ENCODE data around the gene VSIG10L2.
A peak's percentile ranks its signal among the peaks of the same experiment; 100 is the strongest.

Gene VSIG10L2

GRCh38 chr11:125947419-125948277 lies 1.8 kb downstream of the VSIG10L2 start:
- DNase-seq (ENCODE audit: low spot score): no peak

- no peak for DNase-seq (ENCODE audit: low spot score)
These were observed 2.6 kb downstream of the VSIG10L2 start for GRCh38 chr11:125948278-125949051.

- no peak for DNase-seq (ENCODE audit: low spot score)
These were observed 3.7 kb downstream of the VSIG10L2 start for GRCh38 chr11:125949271-125950177.

- no peak for DNase-seq (ENCODE audit: low spot score)
These were observed 4.3 kb downstream of the VSIG10L2 start for GRCh38 chr11:125950178-125950490.

- DNase-seq (ENCODE audit: low spot score): peak; percentile 23
These were observed 5.1 kb downstream of the VSIG10L2 start for GRCh38 chr11:125950696-125951651.

GRCh38 chr11:125951731-125952130 lies 5.9 kb downstream of the VSIG10L2 start:
- no peak for DNase-seq (ENCODE audit: low spot score)

- DNase-seq (ENCODE audit: low spot score): peak; percentile 22
These were observed 6.7 kb downstream of the VSIG10L2 start for GRCh38 chr11:125952559-125952958.

GRCh38 chr11:125952973-125953372 lies 7.1 kb downstream of the VSIG10L2 start:
- peak; percentile 92 for DNase-seq (ENCODE audit: low spot score)

GRCh38 chr11:125953401-125953935 lies 7.6 kb downstream of the VSIG10L2 start:
- DNase-seq (ENCODE audit: low spot score): no peak

GRCh38 chr11:125954123-125954944 lies 8.5 kb downstream of the VSIG10L2 start:
- DNase-seq (ENCODE audit: low spot score): no peak

- no peak for DNase-seq (ENCODE audit: low spot score)
These were observed 9.2 kb downstream of the VSIG10L2 start for GRCh38 chr11:125954945-125955640.

- DNase-seq (ENCODE audit: low spot score): no peak
These were observed 10.0 kb downstream of the VSIG10L2 start for GRCh38 chr11:125955856-125956255.

GRCh38 chr11:125956391-125957134 lies 10.7 kb downstream of the VSIG10L2 start:
- no peak for DNase-seq (ENCODE audit: low spot score)

GRCh38 chr11:125957618-125958332 lies 11.9 kb downstream of the VSIG10L2 start:
- DNase-seq (ENCODE audit: low spot score): no peak

- DNase-seq (ENCODE audit: low spot score): no peak
These were observed 13.1 kb downstream of the VSIG10L2 start for GRCh38 chr11:125958872-125959400.

GRCh38 chr11:125959511-125959910 lies 13.7 kb downstream of the VSIG10L2 start:
- no peak for DNase-seq (ENCODE audit: low spot score)

- no peak for DNase-seq (ENCODE audit: low spot score)
These were observed 14.1 kb downstream of the VSIG10L2 start for GRCh38 chr11:125959931-125960330.

- DNase-seq (ENCODE audit: low spot score): no peak
These were observed 14.9 kb downstream of the VSIG10L2 start for GRCh38 chr11:125960771-125961170.
